Thyroid gland (tissue), 4 donors: Measurements from ENCODE around the gene SCAF4.

Experiments
- POLR2A ChIP-seq, 2 donors: fragments of 450-650 bp; IDR thresholded peaks; one replicate each; pipeline ENCODE4 v1.6.1; 2017; ENCODE audit warnings: antibody characterized with exemption in 2 of 2, mild to moderate bottlenecking in 2 of 2, moderate library complexity in 1 of 2
- TF ChIP-seq, protein P1 (sequence below), 6 experiments: fragments of 200-600 bp in 3 of 6; fragments of 450-650 bp in 3 of 6; sonication (generic) in 3 of 6; IDR thresholded peaks; one replicate each; pipeline ENCODE4 v1.5.1; 2016 to 2019; ENCODE audit warnings: antibody characterized with exemption in 6 of 6, mild to moderate bottlenecking in 2 of 6, inconsistent platforms in 1 of 6, moderate library complexity in 1 of 6

DNA sequence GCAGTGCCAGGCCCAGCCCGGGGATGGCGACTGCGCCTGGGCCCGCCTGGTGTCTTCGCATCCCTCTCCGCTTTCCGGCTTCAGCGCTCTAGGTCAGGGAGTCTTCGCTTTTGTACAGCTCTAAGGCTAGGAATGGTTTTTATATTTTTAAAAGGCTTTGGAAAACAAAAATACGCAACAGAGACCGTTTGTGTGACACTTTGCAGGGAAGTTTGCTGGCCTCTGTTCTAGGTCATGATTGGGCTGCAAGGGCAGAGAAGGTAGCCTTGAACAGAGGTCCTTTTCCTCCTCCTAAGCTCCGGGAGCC, 71.7 kb downstream of the SCAF4 start:
- TF ChIP-seq POLR2A (IDR thresholded peaks at IDR 0.05): no peak
- TF ChIP-seq, protein P1, sequence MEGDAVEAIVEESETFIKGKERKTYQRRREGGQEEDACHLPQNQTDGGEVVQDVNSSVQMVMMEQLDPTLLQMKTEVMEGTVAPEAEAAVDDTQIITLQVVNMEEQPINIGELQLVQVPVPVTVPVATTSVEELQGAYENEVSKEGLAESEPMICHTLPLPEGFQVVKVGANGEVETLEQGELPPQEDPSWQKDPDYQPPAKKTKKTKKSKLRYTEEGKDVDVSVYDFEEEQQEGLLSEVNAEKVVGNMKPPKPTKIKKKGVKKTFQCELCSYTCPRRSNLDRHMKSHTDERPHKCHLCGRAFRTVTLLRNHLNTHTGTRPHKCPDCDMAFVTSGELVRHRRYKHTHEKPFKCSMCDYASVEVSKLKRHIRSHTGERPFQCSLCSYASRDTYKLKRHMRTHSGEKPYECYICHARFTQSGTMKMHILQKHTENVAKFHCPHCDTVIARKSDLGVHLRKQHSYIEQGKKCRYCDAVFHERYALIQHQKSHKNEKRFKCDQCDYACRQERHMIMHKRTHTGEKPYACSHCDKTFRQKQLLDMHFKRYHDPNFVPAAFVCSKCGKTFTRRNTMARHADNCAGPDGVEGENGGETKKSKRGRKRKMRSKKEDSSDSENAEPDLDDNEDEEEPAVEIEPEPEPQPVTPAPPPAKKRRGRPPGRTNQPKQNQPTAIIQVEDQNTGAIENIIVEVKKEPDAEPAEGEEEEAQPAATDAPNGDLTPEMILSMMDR (IDR thresholded peaks at IDR 0.05): no peak
